Measurements from ENCODE around the gene ZBTB9. TPM values are rescaled to one million over a fixed set of nuclear protein-coding genes. Genes with fewer than 3 reads are reported as not detected.
"Not testable (repeated sequence)": the region's sequence is repeated elsewhere in the genome, so short reads cannot be mapped to it uniquely, and the experiment has no call there.

Gene ZBTB9
- total RNA-seq, 1 experiment from 2014 or later: 11.4 TPM

- H3K9me3 Mint-ChIP-seq (ENCODE audit: unreplicated experiment): no peaks in the 10 kb centered on the region
Observed at GRCh38 chr6:33483678-33484077, 29.3 kb downstream of the ZBTB9 start.

GRCh38 chr6:33484673-33485262 lies 30.4 kb downstream of the ZBTB9 start:
- CTCF ChIA-PET; H3K4me3 Mint-ChIP-seq (ENCODE audit: unreplicated experiment); H3K4me1 ChIP-seq; H3K36me3 Mint-ChIP-seq (ENCODE audit: insufficient read depth, unreplicated experiment); intact Hi-C loops (cut with micrococcal nuclease; ENCODE audit: unreplicated experiment); BruUV-seq (replicated peaks); H3K27me3 ChIP-seq (replicated peaks; ENCODE audit: control insufficient read depth, insufficient read depth, low read length); DNase-seq; H3K9me3 Mint-ChIP-seq (ENCODE audit: unreplicated experiment); H3K27ac Mint-ChIP-seq (ENCODE audit: unreplicated experiment); H3K4me3 ChIP-seq (ENCODE audit: low read depth, low read length); POLR2A ChIA-PET; H3K36me3 ChIP-seq (ENCODE audit: control insufficient read depth, insufficient read depth, low read length); H3K27me3 Mint-ChIP-seq (ENCODE audit: insufficient read depth, unreplicated experiment); H3K9me3 ChIP-seq: not testable (repeated sequence)
- H3K4me1 Mint-ChIP-seq (ENCODE audit: low read depth, unreplicated experiment): peaks cover 10% of the 10 kb centered on the region

More at GRCh38 chr6:33483678-33484077, 29.3 kb downstream of the ZBTB9 start:
- no peaks in the 10 kb centered on the region for H3K36me3 ChIP-seq (ENCODE audit: control insufficient read depth, insufficient read depth, low read length)
- POLR2A ChIA-PET: no interaction called here
- no TSS peak for BruUV-seq (replicated peaks)
- intact Hi-C loops (cut with micrococcal nuclease; ENCODE audit: unreplicated experiment): no loop called here
- no peaks in the 10 kb centered on the region for H3K27me3 Mint-ChIP-seq (ENCODE audit: insufficient read depth, unreplicated experiment)
- no peak overlapping the region for H3K27ac Mint-ChIP-seq (ENCODE audit: unreplicated experiment)
- peaks cover 10% of the 10 kb centered on the region for H3K4me1 Mint-ChIP-seq (ENCODE audit: low read depth, unreplicated experiment)
- no peak for DNase-seq
- H3K9me3 ChIP-seq: no peaks in the 10 kb centered on the region
- no peak overlapping the region for H3K4me3 ChIP-seq (ENCODE audit: low read depth, low read length)
- peaks cover 7% of the 10 kb centered on the region for H3K4me1 ChIP-seq
- CTCF ChIA-PET: interaction anchor here (0.6 kb wide), 2 partner anchors 13 to 72 kb away, joined by 3 read pairs; no protein-coding TSS in a partner anchor
- no peak overlapping the region for H3K4me3 Mint-ChIP-seq (ENCODE audit: unreplicated experiment)
- TF ChIP-seq CTCF (IDR thresholded peaks at IDR 0.05; ENCODE audit: insufficient read depth in 1 of 2, low read depth in 1 of 2, low read length in 1 of 2, severe bottlenecking in 1 of 2, unreplicated experiment in 1 of 2): no peak
- no peaks in the 10 kb centered on the region for H3K27me3 ChIP-seq (replicated peaks; ENCODE audit: control insufficient read depth, insufficient read depth, low read length)
- peaks cover 6% of the 10 kb centered on the region for H3K36me3 Mint-ChIP-seq (ENCODE audit: insufficient read depth, unreplicated experiment)

GRCh38 chr6:33485680-33486079 lies 31.3 kb downstream of the ZBTB9 start:
- CTCF ChIA-PET; DNase-seq; H3K36me3 ChIP-seq (ENCODE audit: control insufficient read depth, insufficient read depth, low read length); H3K27me3 Mint-ChIP-seq (ENCODE audit: insufficient read depth, unreplicated experiment); H3K27ac Mint-ChIP-seq (ENCODE audit: unreplicated experiment); POLR2A ChIA-PET; intact Hi-C loops (cut with micrococcal nuclease; ENCODE audit: unreplicated experiment); H3K4me1 ChIP-seq; H3K9me3 Mint-ChIP-seq (ENCODE audit: unreplicated experiment); BruUV-seq (replicated peaks); H3K4me3 Mint-ChIP-seq (ENCODE audit: unreplicated experiment); H3K9me3 ChIP-seq; H3K4me3 ChIP-seq (ENCODE audit: low read depth, low read length); H3K27me3 ChIP-seq (replicated peaks; ENCODE audit: control insufficient read depth, insufficient read depth, low read length); H3K36me3 Mint-ChIP-seq (ENCODE audit: insufficient read depth, unreplicated experiment): not testable (repeated sequence)
- peaks cover 17% of the 10 kb centered on the region for H3K4me1 Mint-ChIP-seq (ENCODE audit: low read depth, unreplicated experiment)

- no peak overlapping the region for H3K4me3 ChIP-seq (ENCODE audit: low read depth, low read length)
- POLR2A ChIA-PET: no interaction called here
- no peaks in the 10 kb centered on the region for H3K36me3 ChIP-seq (ENCODE audit: control insufficient read depth, insufficient read depth, low read length)
- intact Hi-C loops (cut with micrococcal nuclease; ENCODE audit: unreplicated experiment): no loop called here
- H3K9me3 ChIP-seq: no peaks in the 10 kb centered on the region
- H3K4me1 ChIP-seq: peaks cover 8% of the 10 kb centered on the region
- Mint-ChIP-seq H3K27me3 (ENCODE audit: insufficient read depth, unreplicated experiment) (no peaks in the 10 kb centered on the region), H3K9me3 (ENCODE audit: unreplicated experiment) (no peaks in the 10 kb centered on the region), H3K27ac (ENCODE audit: unreplicated experiment) (no peak overlapping the region), H3K4me3 (ENCODE audit: unreplicated experiment) (no peak overlapping the region), H3K4me1 (ENCODE audit: low read depth, unreplicated experiment) (peaks cover 17% of the 10 kb centered on the region), H3K36me3 (ENCODE audit: insufficient read depth, unreplicated experiment) (peaks cover 6% of the 10 kb centered on the region)
- H3K27me3 ChIP-seq (replicated peaks; ENCODE audit: control insufficient read depth, insufficient read depth, low read length): no peaks in the 10 kb centered on the region
- BruUV-seq (replicated peaks): no TSS peak
- CTCF ChIA-PET: no interaction called here
- no peak for DNase-seq
- no peak for TF ChIP-seq CTCF (IDR thresholded peaks at IDR 0.05; ENCODE audit: insufficient read depth in 1 of 2, low read depth in 1 of 2, low read length in 1 of 2, severe bottlenecking in 1 of 2, unreplicated experiment in 1 of 2)
Observed at GRCh38 chr6:33488339-33488738, 34.0 kb downstream of the ZBTB9 start.

Data from Caco-2 (cell line).